Adipocyte (in vitro differentiated cells): ENCODE data around the gene PITPNC1.
"Not testable (repeated sequence)": the region's sequence is repeated elsewhere in the genome, so short reads cannot be mapped to it uniquely, and the experiment has no call there.

Experiments used
- DNase-seq: peaks from one replicate; pipeline ENCODE4 v3.0.0-alpha.2; 2015; ENCODE audit warnings: low read depth
- H3K27me3 ChIP-seq: replicated peaks from 2 replicates; pipeline ENCODE4 v1.7.0; 2013; ENCODE audit warnings: mild to moderate bottlenecking, low read length, moderate library complexity; ENCODE audit not compliant: control insufficient read depth, insufficient read depth
- H3K36me3 ChIP-seq: 2 replicates; pipeline ENCODE4 v1.7.0; 2013; ENCODE audit warnings: low read length, mild to moderate bottlenecking, moderate library complexity; ENCODE audit not compliant: control insufficient read depth, insufficient read depth, severe bottlenecking
- H3K4me1 ChIP-seq: 2 replicates; pipeline ENCODE4 v1.7.0; 2013; ENCODE audit warnings: mild to moderate bottlenecking, low read length, moderate library complexity; ENCODE audit not compliant: control insufficient read depth, insufficient read depth
- H3K4me3 ChIP-seq: 2 replicates; pipeline ENCODE4 v1.7.0; 2013; ENCODE audit warnings: mild to moderate bottlenecking, low read length, moderate library complexity
- H3K9ac ChIP-seq: 2 replicates; pipeline ENCODE4 v1.7.0; 2013; ENCODE audit warnings: mild to moderate bottlenecking, low read length, moderate library complexity
- H3K9me3 ChIP-seq: 2 replicates; pipeline ENCODE4 v1.7.0; 2013; ENCODE audit warnings: mild to moderate bottlenecking, low read length, moderate library complexity; ENCODE audit not compliant: control insufficient read depth

The PITPNC1 gene

DNA sequence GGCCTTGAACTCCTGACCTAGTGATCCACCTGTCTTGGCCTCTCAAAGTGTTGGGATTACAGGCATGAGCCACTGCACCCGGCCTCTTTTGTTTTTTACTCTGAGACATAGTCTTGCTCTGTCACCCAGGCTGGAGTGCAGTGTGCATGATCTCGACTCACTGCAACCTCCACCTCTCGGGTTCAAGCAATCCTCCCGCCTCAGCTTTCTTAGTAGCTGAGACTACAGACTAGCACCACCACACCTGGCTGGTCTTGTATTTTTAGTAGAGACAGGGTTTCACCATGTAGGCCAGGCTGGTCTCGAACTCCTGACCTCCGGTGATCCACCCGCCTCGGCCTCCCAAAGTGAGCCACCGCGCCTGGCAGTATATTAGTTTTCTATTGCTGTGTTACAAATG, 11.5 kb downstream of the PITPNC1 start:
- DNase-seq, H3K27me3 ChIP-seq, H3K4me3 ChIP-seq, H3K9ac ChIP-seq, H3K36me3 ChIP-seq, H3K9me3 ChIP-seq: not testable (repeated sequence)
- peaks cover 10% of the 10 kb centered on the region for H3K4me1 ChIP-seq

DNA sequence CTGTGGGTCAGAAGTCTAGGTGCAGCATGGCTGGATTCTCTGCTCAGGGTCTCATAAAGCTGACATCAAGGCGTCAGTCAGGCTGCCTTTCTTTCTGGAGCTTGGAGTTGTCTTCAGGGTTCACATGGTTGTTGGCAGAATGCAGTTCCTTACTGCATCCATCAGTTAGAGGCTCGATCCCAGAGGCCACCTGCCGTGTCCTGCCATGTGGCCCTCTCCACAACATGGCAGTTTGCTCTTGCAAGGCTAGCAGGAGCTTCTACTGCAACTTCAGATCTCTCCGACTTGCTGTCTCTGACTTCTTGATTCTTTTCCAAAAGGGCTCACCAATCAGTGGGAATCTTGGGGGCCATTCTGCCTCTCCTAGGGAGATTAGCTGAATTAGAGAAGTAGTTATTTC, 11.9 kb downstream of the PITPNC1 start:
- Histone ChIP-seq H3K27me3 (no peaks in the 10 kb centered on the region), H3K4me3 (no peak overlapping the region)

GRCh38 chr17:67390006-67390645, 13.0 kb downstream of the PITPNC1 start:
- no peaks in the 10 kb centered on the region for H3K9me3 ChIP-seq
- no peak overlapping the region for H3K4me3 ChIP-seq
- no peaks in the 10 kb centered on the region for H3K27me3 ChIP-seq
- H3K9ac ChIP-seq = no peak overlapping the region
- no peak for DNase-seq
- no peaks in the 10 kb centered on the region for H3K36me3 ChIP-seq
- peaks cover 10% of the 10 kb centered on the region for H3K4me1 ChIP-seq

More for the DNA sequence above, 11.9 kb downstream of the PITPNC1 start:
- Histone ChIP-seq H3K4me1 (peaks cover 10% of the 10 kb centered on the region), H3K9me3 (no peaks in the 10 kb centered on the region), H3K36me3 (no peaks in the 10 kb centered on the region), H3K9ac (no peak overlapping the region)
- no peak for DNase-seq

- Histone ChIP-seq H3K4me3 (peak overlapping the region; percentile 0), H3K9me3 (no peaks in the 10 kb centered on the region), H3K27me3 (no peaks in the 10 kb centered on the region), H3K36me3 (no peaks in the 10 kb centered on the region), H3K4me1 (peaks cover 10% of the 10 kb centered on the region), H3K9ac (no peak overlapping the region)
- peak; percentile 91 for DNase-seq
Observed at GRCh38 chr17:67390646-67391361, 13.7 kb downstream of the PITPNC1 start.

DNA sequence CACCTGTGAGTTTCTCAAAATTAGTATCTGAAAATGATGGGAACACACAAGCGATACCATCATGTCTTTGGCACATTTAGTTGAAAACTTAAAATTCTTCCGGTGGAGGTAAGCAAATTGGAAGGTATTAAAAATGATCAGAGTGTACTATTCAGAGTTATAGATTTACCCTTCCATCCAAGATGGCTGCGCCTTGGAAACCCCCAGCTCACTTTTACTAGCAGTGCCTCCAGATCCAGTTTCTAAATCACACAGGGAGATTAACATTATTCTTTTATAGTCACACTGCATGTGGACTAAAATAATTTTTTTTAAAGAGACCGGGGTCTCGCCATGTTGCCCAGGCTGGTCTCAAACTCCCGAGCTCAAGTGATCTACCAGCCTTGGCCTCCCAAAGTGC, 15.0 kb downstream of the PITPNC1 start:
- Histone ChIP-seq H3K36me3 (no peaks in the 10 kb centered on the region), H3K4me3 (no peak overlapping the region), H3K9me3 (no peaks in the 10 kb centered on the region), H3K27me3 (no peaks in the 10 kb centered on the region), H3K9ac (no peak overlapping the region), H3K4me1 (peaks cover 10% of the 10 kb centered on the region)
- no peak for DNase-seq

- Histone ChIP-seq H3K4me1 (peaks cover 10% of the 10 kb centered on the region), H3K36me3 (no peaks in the 10 kb centered on the region), H3K9me3 (no peaks in the 10 kb centered on the region), H3K9ac (no peak overlapping the region), H3K27me3 (no peaks in the 10 kb centered on the region), H3K4me3 (no peak overlapping the region)
- DNase-seq = no peak
Observed at GRCh38 chr17:67393809-67394397, 16.8 kb downstream of the PITPNC1 start.

DNA sequence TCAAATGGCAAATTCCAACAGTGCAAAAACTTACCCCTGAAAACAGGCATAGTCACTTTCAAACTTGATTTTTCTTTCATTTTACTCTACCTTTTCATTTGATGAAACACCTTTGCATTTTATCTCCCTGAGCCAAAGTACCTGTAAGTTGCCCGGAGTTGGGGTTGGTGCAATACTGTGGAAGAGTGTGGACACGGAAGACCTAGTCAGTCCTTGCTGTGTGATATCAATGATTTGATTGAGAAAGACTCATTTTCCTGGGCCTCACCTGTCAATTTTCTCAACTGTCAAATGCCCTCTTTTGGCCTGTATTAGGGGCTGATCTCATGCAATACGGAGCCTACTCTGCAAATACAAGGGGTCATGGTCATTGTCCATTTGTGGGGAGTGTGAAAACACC, 22.6 kb downstream of the PITPNC1 start:
- H3K9me3 ChIP-seq = no peaks in the 10 kb centered on the region
- DNase-seq = no peak
- no peak overlapping the region for H3K4me3 ChIP-seq
- H3K4me1 ChIP-seq = no peaks in the 10 kb centered on the region
- H3K9ac ChIP-seq = no peak overlapping the region
- H3K36me3 ChIP-seq = no peaks in the 10 kb centered on the region
- no peaks in the 10 kb centered on the region for H3K27me3 ChIP-seq

DNA sequence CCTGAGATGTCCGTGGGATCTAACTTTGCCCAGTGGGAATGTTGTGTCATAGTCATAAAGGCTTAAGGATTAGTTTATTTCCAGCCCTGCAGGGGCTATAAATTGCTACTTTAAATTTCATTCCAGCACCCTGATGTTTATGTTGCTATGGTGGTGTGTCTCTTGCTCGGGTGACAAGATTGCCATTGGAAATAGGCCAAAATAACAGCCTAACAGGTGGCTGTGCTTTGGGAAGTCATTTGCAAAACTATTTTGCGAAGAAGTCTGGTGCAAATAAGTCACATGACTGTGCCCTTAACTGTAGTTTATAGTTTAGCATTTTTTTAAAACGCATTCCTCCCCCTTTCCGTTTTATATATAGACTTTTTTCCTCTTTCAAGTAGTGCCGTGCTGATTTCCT, 23.1 kb downstream of the PITPNC1 start:
- no peak for DNase-seq
- H3K36me3 ChIP-seq = no peaks in the 10 kb centered on the region
- H3K4me1 ChIP-seq = no peaks in the 10 kb centered on the region
- no peaks in the 10 kb centered on the region for H3K27me3 ChIP-seq
- no peak overlapping the region for H3K9ac ChIP-seq
- H3K9me3 ChIP-seq = no peaks in the 10 kb centered on the region
- H3K4me3 ChIP-seq = no peak overlapping the region

DNA sequence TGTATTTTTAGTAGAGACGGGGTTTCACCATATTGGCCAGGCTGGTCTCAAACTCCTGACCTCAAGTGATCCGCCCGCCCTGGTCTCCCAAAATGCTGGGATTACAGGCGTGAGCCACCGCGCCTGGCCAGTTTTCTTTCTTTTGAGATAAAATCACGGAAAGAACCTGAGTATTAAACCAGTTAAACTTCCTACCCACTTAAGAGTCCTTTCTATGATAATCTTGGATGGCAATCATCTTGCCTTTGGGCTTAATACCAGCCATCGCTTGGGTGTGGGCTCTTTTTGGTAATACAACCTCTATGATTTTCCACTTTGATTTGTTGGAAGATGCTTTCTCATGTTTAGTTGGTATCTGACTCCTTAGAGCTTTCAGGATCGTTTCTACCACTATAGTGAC, 24.0 kb downstream of the PITPNC1 start:
- Histone ChIP-seq H3K27me3 (no peaks in the 10 kb centered on the region), H3K9me3 (no peaks in the 10 kb centered on the region), H3K9ac (no peak overlapping the region), H3K36me3 (no peaks in the 10 kb centered on the region), H3K4me3 (no peak overlapping the region), H3K4me1 (no peaks in the 10 kb centered on the region)
- no peak for DNase-seq

DNA sequence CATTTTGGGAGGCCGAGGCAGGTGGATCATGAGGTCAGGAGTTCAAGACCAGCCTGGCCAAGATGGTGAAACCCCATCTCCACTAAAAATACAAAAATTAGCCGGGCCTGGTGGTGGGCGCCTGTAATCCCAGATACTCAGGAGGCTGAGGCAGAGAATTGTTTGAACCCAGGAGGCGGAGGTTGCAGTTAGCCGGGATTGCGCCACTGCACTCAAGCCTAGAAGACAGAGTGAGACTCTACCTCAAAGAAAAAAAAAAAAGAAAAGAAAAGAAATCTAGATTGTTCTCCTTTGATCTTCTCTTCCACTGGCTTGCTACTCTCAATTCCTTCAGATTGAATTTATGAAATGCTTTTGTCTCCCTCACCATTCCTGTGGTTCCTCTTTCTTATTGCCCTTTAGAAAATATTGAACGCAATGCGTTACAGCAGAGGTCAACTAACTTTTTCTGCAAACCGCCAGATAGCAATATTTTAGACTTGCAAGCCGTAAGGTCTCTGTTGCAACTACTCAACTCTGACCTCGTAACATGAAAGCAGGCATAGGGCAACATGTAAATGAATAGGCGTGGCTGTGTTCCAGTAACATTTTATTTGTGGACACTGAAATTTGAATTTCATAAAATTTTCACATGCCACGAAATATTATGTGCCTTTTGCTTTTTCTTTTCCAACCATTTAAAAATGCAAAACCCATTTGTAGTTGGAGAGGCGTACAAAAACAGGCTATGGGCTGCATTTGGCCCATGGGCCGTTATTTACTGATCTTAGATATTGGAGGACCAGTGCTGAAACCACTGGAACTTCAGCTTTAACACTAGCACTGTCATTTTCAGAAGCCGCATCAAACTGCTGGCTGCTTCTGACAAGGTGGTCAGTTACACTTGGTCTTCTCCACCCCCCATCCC, 24.8 kb downstream of the PITPNC1 start:
- no peak for DNase-seq
- H3K27me3 ChIP-seq = no peaks in the 10 kb centered on the region
- no peaks in the 10 kb centered on the region for H3K36me3 ChIP-seq
- H3K4me3 ChIP-seq = no peak overlapping the region
- H3K9me3 ChIP-seq = no peaks in the 10 kb centered on the region
- H3K4me1 ChIP-seq = no peaks in the 10 kb centered on the region
- H3K9ac ChIP-seq = no peak overlapping the region

DNA sequence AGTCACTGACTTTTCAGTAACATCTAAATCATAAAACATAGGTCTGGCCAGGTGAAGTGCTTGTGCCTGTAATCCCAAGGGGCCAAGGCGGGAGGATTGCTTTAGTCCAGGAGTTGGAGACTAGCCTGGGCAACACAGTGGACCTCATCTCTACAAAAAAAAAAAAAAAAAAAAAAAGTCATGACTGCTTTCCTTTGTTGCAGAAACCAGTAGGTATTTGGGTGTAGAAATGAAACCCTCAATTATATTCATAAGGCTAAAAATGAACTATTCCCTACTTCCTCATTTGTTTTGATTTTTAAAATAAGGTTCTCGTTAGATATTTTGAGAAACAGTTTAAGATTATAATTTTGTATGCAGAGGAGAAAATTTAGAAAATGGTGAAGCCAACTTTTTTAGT, 26.0 kb downstream of the PITPNC1 start:
- no peaks in the 10 kb centered on the region for H3K9me3 ChIP-seq
- H3K27me3 ChIP-seq = no peaks in the 10 kb centered on the region
- DNase-seq = no peak
- no peak overlapping the region for H3K9ac ChIP-seq
- no peaks in the 10 kb centered on the region for H3K4me1 ChIP-seq
- H3K4me3 ChIP-seq = no peak overlapping the region
- no peaks in the 10 kb centered on the region for H3K36me3 ChIP-seq
